WI38 (cell line): Measurements from ENCODE around the gene WDR55.
"Not testable (repeated sequence)": the region's sequence is repeated elsewhere in the genome, so short reads cannot be mapped to it uniquely, and the experiment has no call there.

ENCODE experiments used
- H3K4me3 ChIP-seq: 2 replicates; pipeline ENCODE4 v1.5.1; 2011; ENCODE audit warnings: low read depth, mild to moderate bottlenecking, control low read depth, low read length
- TF ChIP-seq, protein P1 (sequence below): IDR thresholded peaks from 2 replicates; pipeline ENCODE4 v1.5.1; 2012; ENCODE audit warnings: low read depth, mild to moderate bottlenecking, control low read depth, low read length

The WDR55 gene

GRCh38 chr5:140700177-140701144 lies 35.8 kb downstream of the WDR55 start, which contains the start of gene ZMAT2:
TSS of gene ZMAT2 (plus strand) at chr5:140700447. CDS start at chr5:140700461, 14 bp downstream.
- TF ChIP-seq, protein P1, sequence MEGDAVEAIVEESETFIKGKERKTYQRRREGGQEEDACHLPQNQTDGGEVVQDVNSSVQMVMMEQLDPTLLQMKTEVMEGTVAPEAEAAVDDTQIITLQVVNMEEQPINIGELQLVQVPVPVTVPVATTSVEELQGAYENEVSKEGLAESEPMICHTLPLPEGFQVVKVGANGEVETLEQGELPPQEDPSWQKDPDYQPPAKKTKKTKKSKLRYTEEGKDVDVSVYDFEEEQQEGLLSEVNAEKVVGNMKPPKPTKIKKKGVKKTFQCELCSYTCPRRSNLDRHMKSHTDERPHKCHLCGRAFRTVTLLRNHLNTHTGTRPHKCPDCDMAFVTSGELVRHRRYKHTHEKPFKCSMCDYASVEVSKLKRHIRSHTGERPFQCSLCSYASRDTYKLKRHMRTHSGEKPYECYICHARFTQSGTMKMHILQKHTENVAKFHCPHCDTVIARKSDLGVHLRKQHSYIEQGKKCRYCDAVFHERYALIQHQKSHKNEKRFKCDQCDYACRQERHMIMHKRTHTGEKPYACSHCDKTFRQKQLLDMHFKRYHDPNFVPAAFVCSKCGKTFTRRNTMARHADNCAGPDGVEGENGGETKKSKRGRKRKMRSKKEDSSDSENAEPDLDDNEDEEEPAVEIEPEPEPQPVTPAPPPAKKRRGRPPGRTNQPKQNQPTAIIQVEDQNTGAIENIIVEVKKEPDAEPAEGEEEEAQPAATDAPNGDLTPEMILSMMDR, result no peak
- H3K4me3 ChIP-seq, result peak within 1 kb of the TSS; percentile 99

- TF ChIP-seq, protein P1, result no peak
- no peak overlapping the region for H3K4me3 ChIP-seq
Observed at GRCh38 chr5:140707812-140708211, 43.1 kb downstream of the WDR55 start.

- not testable (repeated sequence) for H3K4me3 ChIP-seq
Observed at GRCh38 chr5:140708787-140709186, 44.1 kb downstream of the WDR55 start.

- TF ChIP-seq, protein P1, result no peak
- H3K4me3 ChIP-seq, result peak overlapping the region; percentile 59
Observed at GRCh38 chr5:140710899-140711552, 46.3 kb downstream of the WDR55 start.

GRCh38 chr5:140711794-140712193 lies 47.1 kb downstream of the WDR55 start:
- TF ChIP-seq, protein P1, result no peak
- no peak overlapping the region for H3K4me3 ChIP-seq

- TF ChIP-seq, protein P1, result no peak
- no peak overlapping the region for H3K4me3 ChIP-seq
Observed at GRCh38 chr5:140713562-140714094, 48.9 kb downstream of the WDR55 start.

DNA sequence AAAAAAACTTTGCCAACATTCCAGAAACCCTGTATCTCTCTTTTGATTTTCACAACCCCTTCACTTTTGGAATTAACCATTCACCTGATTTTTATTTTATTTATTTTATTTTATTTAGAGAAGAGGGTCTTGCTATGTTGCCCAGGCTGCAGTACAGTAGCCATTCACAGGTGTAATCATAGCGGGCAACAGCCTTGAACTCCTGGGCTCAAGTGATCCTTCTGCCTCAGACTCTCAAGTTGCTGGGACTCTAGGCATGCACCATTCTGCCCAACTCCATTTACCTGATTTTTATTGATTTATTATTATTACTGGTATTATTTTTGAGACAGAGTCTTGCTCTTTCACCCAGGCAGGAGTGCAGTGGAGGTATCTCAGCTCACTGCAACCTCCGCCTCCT lies 51.5 kb downstream of the WDR55 start:
- not testable (repeated sequence) for H3K4me3 ChIP-seq

GRCh38 chr5:140718266-140718592 lies 53.5 kb downstream of the WDR55 start:
- H3K4me3 ChIP-seq, result 0 out of 2 replicates have a peak overlapping the region, but pooled peaks have one; percentile 8
- TF ChIP-seq, protein P1, result no peak

DNA sequence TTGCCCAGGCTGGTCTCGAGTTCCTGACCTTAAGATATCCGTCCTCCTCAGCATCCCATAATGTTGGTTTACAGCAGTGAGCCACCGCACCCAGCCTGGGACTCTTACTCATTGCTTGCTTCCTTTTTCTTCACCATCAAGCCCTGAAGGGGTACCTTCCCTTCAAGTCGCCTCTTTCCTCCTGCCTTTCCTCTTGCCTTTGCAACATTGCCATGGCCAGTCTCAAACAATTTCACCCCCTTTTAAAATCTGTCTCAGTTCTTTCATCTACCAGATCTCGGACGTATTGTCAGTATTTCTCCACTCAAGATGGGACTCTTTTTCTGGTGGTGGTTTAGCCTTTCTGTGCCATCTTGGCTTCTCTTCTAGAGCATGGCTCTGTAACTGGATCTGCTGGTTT lies 56.0 kb downstream of the WDR55 start:
- not testable (repeated sequence) for H3K4me3 ChIP-seq

DNA sequence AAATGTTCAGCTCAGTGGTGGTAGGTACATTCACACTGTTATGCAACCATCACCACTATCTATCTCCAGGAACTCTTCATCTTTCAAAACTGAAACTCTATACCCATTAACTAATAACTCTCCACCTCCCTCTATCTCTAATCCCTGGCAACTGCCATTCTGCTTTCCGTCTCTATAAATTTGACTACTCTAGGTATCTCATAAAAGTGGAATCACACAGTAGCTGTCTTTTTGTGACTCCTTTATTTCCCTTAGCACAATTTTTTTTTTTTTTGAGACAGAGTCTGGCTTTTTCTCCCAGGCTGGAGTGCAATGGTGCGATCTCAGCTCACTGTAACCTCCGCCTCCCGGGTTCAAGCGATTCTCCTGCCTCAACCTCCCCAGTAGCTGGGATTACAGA lies 56.7 kb downstream of the WDR55 start:
- H3K4me3 ChIP-seq, result not testable (repeated sequence)
